GM19468 (cell line): Measurements from ENCODE around the gene INAVA.

ENCODE experiments used
- ATAC-seq: cut with Tn5 transposase; IDR thresholded peaks from one replicate; pipeline ENCODE4 v1.9.1; 2021; ENCODE audit warnings: mild to moderate bottlenecking, moderate library complexity, moderate number of reproducible peaks; ENCODE audit not compliant: unreplicated experiment; ENCODE audit errors: extremely low read depth

INAVA gene

DNA sequence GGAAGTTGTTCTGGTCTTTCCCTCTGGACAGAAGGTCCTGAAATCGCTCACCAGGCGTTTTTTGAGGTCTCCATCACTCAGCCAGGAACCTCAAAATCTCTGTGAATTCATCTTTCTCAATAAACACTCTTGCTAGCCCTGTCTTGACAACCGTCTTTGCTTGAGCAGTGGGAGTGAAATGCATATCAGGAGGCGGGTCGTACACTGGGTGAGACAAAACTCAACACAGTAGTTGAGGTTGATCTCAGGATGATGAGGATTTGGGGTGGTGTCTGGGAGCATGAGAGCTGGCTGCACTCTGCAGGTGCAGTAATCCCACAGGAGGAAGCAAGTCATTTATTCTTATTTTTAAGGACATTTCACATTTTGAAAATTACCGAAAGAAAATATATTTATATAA, 20.0 kb upstream of the INAVA start:
- ATAC-seq, result no peak

- ATAC-seq, result no peak
These were observed 19.3 kb upstream of the INAVA start for GRCh38 chr1:200875416-200875815.

DNA sequence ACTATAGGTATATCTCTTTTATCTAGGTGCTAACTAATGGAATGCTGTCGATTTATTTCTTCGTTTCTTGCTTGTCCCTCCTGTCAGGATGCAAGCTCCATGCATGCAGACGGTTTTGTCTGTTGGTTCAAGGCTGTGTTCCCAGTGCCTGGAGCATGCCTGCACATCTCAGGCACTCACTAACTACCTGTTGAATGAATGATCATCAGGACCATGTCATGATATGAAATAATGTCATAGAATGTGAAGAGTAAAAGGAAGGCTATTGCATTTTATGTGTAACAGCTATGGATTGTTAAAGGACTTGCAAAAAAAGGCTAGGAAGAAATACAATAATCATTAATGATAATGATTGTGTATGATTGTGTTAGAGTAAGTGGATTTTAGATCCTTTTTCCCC, 17.7 kb upstream of the INAVA start:
- no peak for ATAC-seq

DNA sequence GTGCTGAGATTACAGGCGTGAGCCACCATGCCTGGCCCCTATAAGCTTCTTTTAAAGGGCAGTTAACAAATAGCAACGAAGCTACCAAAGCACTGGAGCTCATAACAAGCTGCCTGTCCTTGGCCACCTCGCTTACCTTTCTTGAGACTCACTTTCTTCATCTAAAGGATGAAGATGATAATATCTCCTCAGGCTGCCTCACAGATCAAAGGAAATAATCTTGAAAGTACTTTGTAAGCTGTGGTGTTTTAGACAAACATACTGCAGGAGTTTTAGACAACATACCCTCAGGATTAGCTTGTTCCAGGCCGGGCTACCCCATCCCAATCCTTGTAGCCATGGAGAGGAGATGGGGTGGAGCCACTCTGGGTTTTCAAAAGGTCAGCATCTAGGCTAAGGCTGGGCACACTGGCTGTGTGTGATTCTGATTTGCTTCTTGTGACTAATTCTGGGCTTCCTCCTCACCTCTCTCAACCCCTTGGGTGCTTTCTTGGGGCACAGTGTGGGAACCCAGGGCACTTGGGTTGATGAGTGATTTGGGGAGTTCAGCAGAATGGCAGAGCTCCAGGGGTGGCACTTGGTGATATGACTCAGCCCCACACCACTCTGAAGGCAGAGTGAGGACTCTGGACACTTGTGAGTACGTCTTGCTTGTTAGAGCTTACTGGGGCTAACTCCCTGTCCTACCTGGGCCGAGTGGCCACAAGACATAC, 16.7 kb upstream of the INAVA start:
- peak; percentile 64 for ATAC-seq

DNA sequence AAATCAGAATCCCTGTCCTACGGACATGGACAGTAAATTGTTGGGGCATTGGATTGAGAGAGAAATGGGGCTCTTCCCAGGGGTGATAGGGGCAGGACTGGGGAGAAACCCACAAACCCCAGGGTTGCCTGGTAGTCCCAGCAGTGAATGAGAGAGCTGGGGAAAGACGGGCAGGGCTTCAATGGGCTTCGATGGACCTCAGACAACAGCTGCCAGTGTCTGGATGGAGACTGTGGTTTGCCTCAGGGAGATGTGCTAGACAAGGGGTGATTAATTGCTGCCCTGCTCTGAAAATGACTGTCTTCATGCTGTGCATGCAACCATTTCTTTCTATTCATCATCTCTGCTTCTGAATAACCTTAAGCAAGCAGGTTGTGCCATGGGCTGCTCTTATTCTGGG, 14.5 kb upstream of the INAVA start:
- no peak for ATAC-seq

GRCh38 chr1:200883118-200883517, 11.6 kb upstream of the INAVA start:
- no peak for ATAC-seq

- ATAC-seq, result no peak
These were observed 8.9 kb upstream of the INAVA start for GRCh38 chr1:200885623-200886402.

- ATAC-seq, result no peak
These were observed 8.1 kb upstream of the INAVA start for GRCh38 chr1:200886594-200886993.

DNA sequence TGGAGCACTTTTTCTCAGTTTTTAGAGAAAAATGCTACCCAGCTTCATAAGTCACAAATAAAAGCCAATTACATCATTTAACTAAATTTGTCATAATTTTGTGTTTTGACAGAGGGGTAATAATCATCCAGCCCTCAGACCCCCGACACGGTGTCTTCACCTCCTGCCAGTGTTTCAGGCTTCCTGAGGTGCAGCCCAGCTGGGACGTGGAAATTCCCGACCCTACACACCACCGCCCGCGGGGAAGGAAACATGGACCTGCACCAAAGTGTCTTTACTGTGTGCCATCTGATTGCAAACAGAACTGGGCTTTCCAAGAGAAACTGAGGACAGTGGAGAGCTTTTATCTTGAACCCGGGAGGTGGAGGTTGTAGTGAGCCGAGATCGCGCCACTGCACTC, 7.7 kb upstream of the INAVA start:
- no peak for ATAC-seq

- no peak for ATAC-seq
These were observed 6.8 kb upstream of the INAVA start for GRCh38 chr1:200887772-200888348.

DNA sequence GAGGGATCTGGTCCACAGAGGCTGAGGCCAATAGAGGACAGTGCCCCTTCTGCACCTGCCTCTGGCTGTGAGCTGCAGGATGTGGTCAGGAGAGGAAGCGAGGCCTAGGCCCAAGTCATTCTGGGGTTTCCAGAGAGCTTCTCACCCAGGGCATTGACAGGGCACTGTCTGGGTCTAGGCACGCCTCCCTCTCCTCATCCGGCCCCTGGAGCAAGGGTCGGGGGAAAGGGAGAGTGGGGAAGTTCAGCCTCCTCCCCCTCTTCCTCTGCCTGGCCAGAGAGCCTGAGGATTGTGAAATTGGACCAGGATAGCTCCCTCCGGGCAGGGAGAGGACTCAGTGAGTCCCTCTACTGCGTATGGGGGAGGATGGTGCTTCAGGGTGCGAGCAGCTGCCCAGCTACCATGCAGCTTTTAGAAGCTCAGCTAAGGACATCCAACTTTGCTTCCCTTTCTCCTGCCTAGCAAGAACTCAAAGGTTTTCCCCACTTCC, 6.3 kb upstream of the INAVA start:
- peak; percentile 82 for ATAC-seq

DNA sequence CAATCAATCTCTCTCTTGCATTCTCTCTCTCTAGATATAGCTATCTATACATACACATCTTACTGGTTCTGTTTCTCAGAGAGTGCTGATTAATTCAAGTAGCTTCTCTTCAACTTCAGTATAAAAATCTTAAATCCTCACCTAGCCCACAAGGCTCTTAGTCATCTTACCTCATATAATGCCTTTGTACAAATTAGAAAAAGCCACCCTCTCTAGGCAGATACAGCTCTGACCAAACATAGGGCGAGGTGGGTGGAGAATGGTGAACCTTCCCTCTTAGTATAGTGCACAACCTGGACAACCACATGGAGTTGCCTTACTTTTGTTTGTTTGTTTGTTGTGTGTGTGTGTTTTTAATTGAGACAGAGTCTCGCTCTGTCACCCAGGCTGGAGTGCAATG, 5.1 kb upstream of the INAVA start:
- ATAC-seq, result no peak

DNA sequence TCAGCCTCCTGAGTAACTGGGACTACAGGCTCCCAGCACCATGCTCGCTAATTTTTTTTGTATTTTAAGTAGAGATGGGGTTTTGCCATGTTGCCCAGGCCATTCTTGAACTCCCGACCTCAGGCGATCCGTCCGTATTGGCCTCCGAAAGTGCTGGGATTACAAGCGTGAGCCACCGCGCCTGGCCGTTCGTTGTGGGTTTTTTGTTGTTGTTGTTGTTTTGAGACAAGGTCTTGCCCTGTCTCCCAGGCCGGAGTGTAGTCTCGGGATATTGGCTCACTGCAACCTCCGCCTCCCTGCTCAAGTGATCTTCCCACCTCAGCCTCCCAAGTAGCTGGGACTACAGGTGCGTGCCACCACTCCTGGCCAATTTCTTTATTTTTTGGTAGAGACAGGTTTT, 4.7 kb upstream of the INAVA start:
- no peak for ATAC-seq

DNA sequence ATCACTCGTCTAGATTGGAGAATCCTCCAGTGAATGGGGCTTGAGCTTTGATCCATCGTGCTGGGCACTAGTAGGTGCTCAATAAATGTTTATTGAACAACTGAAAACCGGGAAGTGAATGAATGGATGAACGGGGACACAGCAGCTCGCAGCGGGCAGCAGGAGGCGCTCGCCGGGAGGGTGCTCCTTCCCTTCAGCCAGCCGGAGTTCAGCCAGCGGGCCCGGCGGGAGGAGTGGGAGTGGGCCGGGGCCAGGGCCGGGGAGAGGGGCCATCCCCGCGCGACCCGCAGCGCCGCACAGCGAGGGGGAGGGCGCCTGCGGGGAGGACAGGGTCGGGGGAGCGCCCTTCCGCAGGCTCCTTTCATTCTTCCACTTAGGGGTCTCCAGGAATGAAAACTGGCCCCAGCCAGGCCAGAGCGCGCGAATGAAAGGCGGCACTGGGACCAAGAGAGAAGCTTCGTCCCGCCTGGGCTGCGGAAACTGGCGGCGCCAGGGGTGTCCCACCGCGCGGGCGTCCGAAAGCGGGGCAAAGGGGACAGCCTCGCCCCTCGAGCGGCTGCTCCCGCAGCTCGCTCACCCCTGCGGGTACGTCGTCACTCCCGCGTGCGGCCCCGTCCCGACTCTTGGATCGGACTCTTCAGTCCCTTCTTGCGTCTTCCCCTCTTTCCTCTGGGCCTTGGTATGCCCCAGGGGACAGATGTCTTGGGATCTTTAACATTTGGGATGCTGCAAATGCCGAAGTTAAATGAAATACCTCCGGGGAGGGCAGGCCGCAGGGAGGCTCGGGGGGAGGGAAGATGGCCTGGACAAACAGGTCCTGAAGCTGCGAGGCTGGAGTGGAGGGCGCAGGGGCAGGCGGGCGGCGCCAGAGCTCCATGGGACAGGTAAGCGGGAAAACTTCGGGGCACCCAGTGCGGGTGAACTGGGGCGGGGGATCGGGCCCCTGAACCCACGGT, 3.6 kb upstream of the INAVA start:
- ATAC-seq, result no peak

DNA sequence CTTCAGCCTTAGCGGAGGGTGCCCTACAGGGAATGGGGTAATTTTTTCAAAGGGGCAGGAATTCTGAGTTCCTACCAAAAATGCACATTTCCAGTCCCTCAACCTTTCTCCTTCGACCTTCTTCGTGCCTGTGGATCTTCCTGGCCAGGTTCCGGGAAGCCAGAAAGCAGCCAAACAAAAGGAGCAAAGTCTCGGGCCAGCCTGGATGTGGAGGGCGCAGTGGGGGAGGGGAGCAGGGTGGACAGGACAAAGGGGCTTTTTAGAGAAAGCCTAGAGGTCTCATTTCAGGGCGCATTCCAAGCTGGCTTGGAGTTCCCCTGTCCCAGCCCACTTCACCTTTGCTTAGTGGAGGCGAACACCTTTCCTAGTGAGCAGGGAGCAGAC, 2.9 kb upstream of the INAVA start:
- no peak for ATAC-seq

DNA sequence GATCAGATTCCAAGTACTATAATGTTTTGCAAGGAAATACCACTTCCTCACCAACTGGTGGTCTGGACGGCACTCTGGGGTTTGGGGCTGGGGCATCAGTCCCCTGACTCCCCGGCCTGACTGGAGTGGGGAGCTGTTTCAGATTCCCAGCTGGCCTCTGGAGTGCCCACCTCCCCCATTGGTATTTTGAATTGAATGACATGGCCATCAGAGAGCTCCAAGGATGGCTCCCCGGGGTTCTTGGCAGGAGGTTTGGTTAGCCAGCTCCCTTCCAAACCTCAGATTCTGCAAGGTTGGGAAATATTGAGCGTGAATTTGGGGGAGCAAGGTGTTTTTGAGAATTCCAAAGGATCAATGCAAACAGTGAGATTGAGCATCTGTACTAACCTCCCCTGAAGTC, 2.2 kb upstream of the INAVA start:
- no peak for ATAC-seq

DNA sequence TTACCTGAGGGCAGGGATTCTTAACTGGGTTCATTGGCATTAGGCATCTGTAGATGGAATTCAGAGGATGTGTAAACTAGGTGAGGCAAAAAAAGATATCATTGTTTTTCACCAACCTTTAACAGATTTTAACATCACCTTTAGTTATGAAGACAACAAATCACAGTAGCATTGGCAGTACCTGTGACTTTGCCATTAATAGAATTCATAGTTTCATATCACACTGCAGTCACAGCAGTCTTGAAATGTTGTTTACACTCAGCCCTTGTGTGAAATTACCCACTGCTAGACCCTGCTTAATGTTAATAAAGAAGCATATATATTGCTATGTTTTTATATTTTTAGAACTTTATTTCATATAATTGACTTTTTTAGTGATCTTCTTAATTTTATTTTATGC, 1.7 kb upstream of the INAVA start:
- ATAC-seq, result no peak

- no peak for ATAC-seq
These were observed 1.2 kb upstream of the INAVA start for GRCh38 chr1:200893411-200893901.

DNA sequence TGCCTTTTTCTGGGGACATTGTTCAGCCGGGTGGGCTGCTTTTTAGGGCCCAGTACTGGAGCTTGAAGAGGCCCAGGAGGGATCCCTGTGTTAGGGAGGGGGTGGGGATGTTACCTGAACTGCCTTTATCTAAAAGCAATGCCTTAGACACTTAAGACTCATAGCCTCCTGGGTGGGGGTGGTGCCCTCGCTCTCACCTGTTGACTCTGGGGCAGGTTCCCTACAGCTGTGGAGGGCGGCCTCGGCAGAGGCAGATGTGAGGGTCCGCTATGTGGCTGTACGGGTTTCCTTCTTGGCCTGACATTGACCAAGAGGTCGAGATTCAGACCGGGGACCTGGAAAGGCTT, 716 bp downstream of the INAVA start:
- no peak for ATAC-seq

- no peak for ATAC-seq
These were observed 1.3 kb downstream of the INAVA start for GRCh38 chr1:200895801-200896530.
